SK-N-MC (cell line): ENCODE measurements around the gene SLC47A2.

Experiments
- EZH2 ChIP-seq: fragments of 200-600 bp; sonication (generic); IDR thresholded peaks from one replicate; pipeline ENCODE4 v1.6.1; 2017; ENCODE audit warnings: antibody characterized with exemption
- FOXP2 ChIP-seq: optimal IDR thresholded peaks from 2 replicates; pipeline ENCODE3; 2011; ENCODE audit warnings: mild to moderate bottlenecking, moderate library complexity; ENCODE audit not compliant: insufficient read depth; ENCODE audit errors: extremely low read length, control extremely low read depth
- POLR2AphosphoS5 ChIP-seq: IDR thresholded peaks from 2 replicates; pipeline ENCODE4 v1.6.1; 2012; ENCODE audit warnings: mild to moderate bottlenecking, low read depth, low read length, borderline replicate concordance

DNA sequence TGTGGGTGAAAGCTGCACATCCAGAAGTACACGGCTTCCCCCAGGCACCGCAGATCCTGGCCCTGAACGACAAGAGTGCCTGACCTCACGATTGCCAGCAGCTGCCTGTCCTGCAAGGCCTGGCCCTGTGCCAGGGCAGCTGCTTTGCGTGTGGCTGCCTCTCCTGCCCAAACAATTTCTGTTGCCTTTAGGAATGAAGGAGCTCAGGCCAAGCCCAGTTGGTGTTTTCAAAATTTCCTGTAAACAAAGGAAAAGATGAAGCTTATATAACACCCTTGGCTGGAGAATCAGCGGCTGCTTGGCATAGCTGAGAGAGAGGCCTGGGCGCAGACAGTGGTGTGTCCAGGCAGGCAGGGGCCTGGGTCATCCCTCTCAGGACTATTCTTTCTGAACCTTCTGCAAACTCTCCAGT is 11.7 kb upstream of the SLC47A2 start:
- TF ChIP-seq POLR2AphosphoS5 (no peak), EZH2 (no peak), FOXP2 (no peak)
